T1000 (cell line): ENCODE measurements around the gene RASA3.

ENCODE experiments used
- DNase-seq: peaks from one replicate; lab custom pipeline; 2025; ENCODE audit warnings: mixed read lengths; lab: John Stamatoyannopoulos, UW

The RASA3 gene

GRCh38 chr13:114019367-114019766 is 113.1 kb downstream of the RASA3 start:
- no peak for DNase-seq

GRCh38 chr13:114018461-114019055 is 113.9 kb downstream of the RASA3 start:
- DNase-seq: no peak

- DNase-seq: no peak
Observed at GRCh38 chr13:114017966-114018365, 114.5 kb downstream of the RASA3 start.

GRCh38 chr13:114017028-114017630 is 115.3 kb downstream of the RASA3 start:
- no peak for DNase-seq

- DNase-seq: no peak
Observed at GRCh38 chr13:114016321-114017027, 115.9 kb downstream of the RASA3 start.

- no peak for DNase-seq
Observed at GRCh38 chr13:114015969-114016295, 116.5 kb downstream of the RASA3 start.

GRCh38 chr13:114015111-114015968 is 117.1 kb downstream of the RASA3 start:
- DNase-seq: peak; percentile 53

GRCh38 chr13:114013952-114014629 is 118.3 kb downstream of the RASA3 start:
- no peak for DNase-seq

GRCh38 chr13:114013336-114013735 is 119.1 kb downstream of the RASA3 start:
- DNase-seq: no peak

- no peak for DNase-seq
Observed at GRCh38 chr13:114012921-114013320, 119.5 kb downstream of the RASA3 start.

- no peak for DNase-seq
Observed at GRCh38 chr13:114012141-114012540, 120.3 kb downstream of the RASA3 start.

- no peak for DNase-seq
Observed at GRCh38 chr13:114011226-114011625, 121.2 kb downstream of the RASA3 start.

GRCh38 chr13:114010401-114011101 is 121.9 kb downstream of the RASA3 start:
- DNase-seq: no peak

- no peak for DNase-seq
Observed at GRCh38 chr13:114009590-114010400, 122.6 kb downstream of the RASA3 start.

GRCh38 chr13:114008964-114009589 is 123.3 kb downstream of the RASA3 start:
- DNase-seq: no peak

- no peak for DNase-seq
Observed at GRCh38 chr13:114007566-114007965, 124.9 kb downstream of the RASA3 start.

GRCh38 chr13:114005206-114005724 is 127.2 kb downstream of the RASA3 start:
- DNase-seq: no peak

- peak; percentile 75 for DNase-seq
Observed at GRCh38 chr13:114004420-114005205, 127.8 kb downstream of the RASA3 start.

- DNase-seq: no peak
Observed at GRCh38 chr13:114002771-114003321, 129.6 kb downstream of the RASA3 start.
